Keratinocyte (primary cell): ENCODE measurements around the gene CHST10. TPM values are rescaled to one million over a fixed set of nuclear protein-coding genes. Genes with fewer than 3 reads are reported as not detected.

ENCODE experiments used
- DNase-seq: peaks from one replicate; pipeline ENCODE4 v3.0.0-alpha.2; 2011; ENCODE audit warnings: low read depth, missing footprints, low spot score
- FAIRE-seq: peaks from 2 replicates; lab custom pipeline; 2011; peaks lifted over from hg19 to GRCh38; lab: Jason Lieb, UNC
- H2AFZ ChIP-seq: 2 replicates; pipeline ENCODE4 v1.6.0; 2012; ENCODE audit warnings: low read length, control low read depth, inconsistent platforms; ENCODE audit not compliant: control insufficient read depth
- H3K27ac ChIP-seq: 2 replicates; pipeline ENCODE4 v1.5.1; 2011; ENCODE audit warnings: low read length; ENCODE audit not compliant: control insufficient read depth, insufficient read depth
- H3K27me3 ChIP-seq: 3 replicates; pipeline ENCODE4 v1.6.0; 2011; ENCODE audit warnings: low read length; ENCODE audit not compliant: control insufficient read depth, insufficient read depth; ENCODE audit errors: extremely low read depth
- H3K36me3 ChIP-seq, 2 experiments: 2 replicates in 1 of 2; 3 replicates in 1 of 2; pipeline ENCODE4 v1.5.1; 2011; ENCODE audit warnings: low read length in 2 of 2, mild to moderate bottlenecking in 1 of 2; ENCODE audit not compliant: control insufficient read depth in 2 of 2, insufficient read depth in 2 of 2; ENCODE audit errors: extremely low read depth in 1 of 2
- H3K4me1 ChIP-seq: 3 replicates; pipeline ENCODE4 v1.5.1; 2011; ENCODE audit warnings: low read length; ENCODE audit not compliant: control insufficient read depth, insufficient read depth; ENCODE audit errors: extremely low read depth
- H3K4me2 ChIP-seq: 3 replicates; pipeline ENCODE4 v1.6.0; 2011; ENCODE audit warnings: low read depth, low read length; ENCODE audit not compliant: control insufficient read depth, insufficient read depth; ENCODE audit errors: extremely low read depth
- H3K4me3 ChIP-seq, 3 experiments: fragments of 200-600 bp in 1 of 3; sonication (generic) in 1 of 3; 2 replicates in 2 of 3; 3 replicates in 1 of 3; pipeline ENCODE4 v1.5.1; 2011 to 2016; ENCODE audit warnings: low read length in 3 of 3, mild to moderate bottlenecking in 3 of 3, control low read depth in 2 of 3, inconsistent platforms in 1 of 3, low read depth in 1 of 3, mixed read lengths in 1 of 3, mixed run types in 1 of 3, moderate library complexity in 1 of 3; ENCODE audit not compliant: control insufficient read depth in 2 of 3, insufficient read depth in 2 of 3; ENCODE audit errors: extremely low read depth in 1 of 3
- H3K79me2 ChIP-seq: 2 replicates; pipeline ENCODE4 v1.6.0; 2012; ENCODE audit warnings: low read length; ENCODE audit not compliant: control insufficient read depth, insufficient read depth
- H3K9ac ChIP-seq: 3 replicates; pipeline ENCODE4 v1.6.0; 2011; ENCODE audit warnings: low read length; ENCODE audit not compliant: control insufficient read depth, insufficient read depth; ENCODE audit errors: extremely low read depth
- H3K9me1 ChIP-seq: 3 replicates; pipeline ENCODE4 v1.6.0; 2011; ENCODE audit warnings: low read length; ENCODE audit not compliant: control insufficient read depth, insufficient read depth; ENCODE audit errors: extremely low read depth
- H3K9me3 ChIP-seq: 2 replicates; pipeline ENCODE4 v1.5.1; 2012; ENCODE audit warnings: low read depth, low read length; ENCODE audit not compliant: control insufficient read depth
- H4K20me1 ChIP-seq: 3 replicates; pipeline ENCODE4 v1.6.0; 2011; ENCODE audit warnings: low read length; ENCODE audit not compliant: control insufficient read depth, insufficient read depth; ENCODE audit errors: extremely low read depth
- EZH2 ChIP-seq: IDR thresholded peaks from one replicate; pipeline ENCODE4 v1.6.1; 2012; ENCODE audit warnings: inconsistent platforms, mild to moderate bottlenecking, low read length, moderate library complexity
- dilution Hi-C: fragments of 300-500 bp; cut with MboI; formaldehyde crosslinking; loops from one replicate; pipeline ENCODE4 v1.7.0; 2020; ENCODE audit warnings: low sequenced_read_pairs; ENCODE audit not compliant: extremely low pct_ligation_motif_present
- polyA plus RNA-seq, 5 experiments: library from polyadenylated mRNA; depleted of rRNA in 3 of 5; stranded (reverse) in 3 of 5; stranded (forward) in 1 of 5; unstranded in 1 of 5; fragments of >200 nt; gene quantifications; 1 replicate in 1 of 5; 2 replicates in 3 of 5; 3 replicates in 1 of 5; pipeline versions ENCODE4 v1.2.1 to v1.2.3, GENCODE V29; 2011 to 2012; ENCODE audit warnings: missing spikeins in 2 of 5, low read depth in 1 of 5, low replicate concordance in 1 of 5
- TF ChIP-seq, protein P1 (sequence below), 3 experiments: IDR thresholded peaks in 1 of 3; conservative IDR thresholded peaks in 1 of 3; optimal IDR thresholded peaks in 1 of 3; 2 replicates in 2 of 3; 3 replicates in 1 of 3; pipeline versions ENCODE3 to v1.5.1; 2011; ENCODE audit warnings: low read length in 3 of 3, mild to moderate bottlenecking in 3 of 3, moderate library complexity in 2 of 3, control low read depth in 1 of 3, inconsistent platforms in 1 of 3; ENCODE audit not compliant: insufficient read depth in 2 of 3; ENCODE audit errors: extremely low read depth in 1 of 3

Gene CHST10
- polyA plus RNA-seq, 1 donor (not counting 4 experiments of a cell fraction or from before 2014, with no cell fraction given): 1.6 TPM

DNA sequence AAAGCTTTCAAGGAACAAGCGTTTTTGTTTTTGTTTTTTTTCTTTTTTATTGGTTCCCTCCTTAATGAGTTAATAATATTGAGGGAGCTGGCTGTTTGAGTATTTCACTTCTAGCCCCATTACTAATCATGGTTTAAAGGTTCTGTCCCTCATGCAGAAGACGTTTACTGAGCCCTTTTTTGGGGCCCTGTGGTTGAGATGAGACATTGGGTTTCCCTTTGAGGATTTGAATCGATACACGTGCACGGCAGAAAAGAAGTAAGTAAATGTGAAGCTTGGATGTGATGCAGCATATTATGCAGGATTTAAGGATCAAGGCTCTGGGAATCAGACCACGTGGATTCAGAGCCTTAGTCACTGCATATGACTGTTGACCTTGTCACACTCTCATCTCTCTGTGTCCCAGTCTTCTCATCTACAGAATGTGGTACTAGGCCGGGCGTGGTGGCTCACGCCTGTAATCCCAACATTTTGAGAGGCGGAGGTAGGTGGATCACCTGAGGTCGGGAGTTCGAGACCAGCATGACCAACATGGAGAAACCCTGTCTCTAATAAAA lies 1.0 kb upstream of the CHST10 start:
- Histone ChIP-seq H3K9ac (no peak overlapping the region), H3K27ac (no peak overlapping the region), H2AFZ (no peak overlapping the region), H3K9me1 (no peaks in the 10 kb centered on the region), H3K27me3 (peaks cover 9% of the 10 kb centered on the region), H3K4me1 (peaks cover 5% of the 10 kb centered on the region), H3K79me2 (no peaks in the 10 kb centered on the region), H4K20me1 (no peaks in the 10 kb centered on the region), H3K36me3 (no peaks in the 10 kb centered on the region), H3K9me3 (no peaks in the 10 kb centered on the region), H3K4me3 (no peak overlapping the region), H3K4me2 (no peak overlapping the region)
- FAIRE-seq (no peak), DNase-seq (no peak)
- dilution Hi-C loops: no loop called here
- TF ChIP-seq EZH2: no peak
- TF ChIP-seq, protein P1, sequence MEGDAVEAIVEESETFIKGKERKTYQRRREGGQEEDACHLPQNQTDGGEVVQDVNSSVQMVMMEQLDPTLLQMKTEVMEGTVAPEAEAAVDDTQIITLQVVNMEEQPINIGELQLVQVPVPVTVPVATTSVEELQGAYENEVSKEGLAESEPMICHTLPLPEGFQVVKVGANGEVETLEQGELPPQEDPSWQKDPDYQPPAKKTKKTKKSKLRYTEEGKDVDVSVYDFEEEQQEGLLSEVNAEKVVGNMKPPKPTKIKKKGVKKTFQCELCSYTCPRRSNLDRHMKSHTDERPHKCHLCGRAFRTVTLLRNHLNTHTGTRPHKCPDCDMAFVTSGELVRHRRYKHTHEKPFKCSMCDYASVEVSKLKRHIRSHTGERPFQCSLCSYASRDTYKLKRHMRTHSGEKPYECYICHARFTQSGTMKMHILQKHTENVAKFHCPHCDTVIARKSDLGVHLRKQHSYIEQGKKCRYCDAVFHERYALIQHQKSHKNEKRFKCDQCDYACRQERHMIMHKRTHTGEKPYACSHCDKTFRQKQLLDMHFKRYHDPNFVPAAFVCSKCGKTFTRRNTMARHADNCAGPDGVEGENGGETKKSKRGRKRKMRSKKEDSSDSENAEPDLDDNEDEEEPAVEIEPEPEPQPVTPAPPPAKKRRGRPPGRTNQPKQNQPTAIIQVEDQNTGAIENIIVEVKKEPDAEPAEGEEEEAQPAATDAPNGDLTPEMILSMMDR (optimal IDR thresholded peaks at IDR 0.05 in 1 of 3, IDR thresholded peaks at IDR 0.05 in 1 of 3, conservative IDR thresholded peaks at IDR 0.05 in 1 of 3; ENCODE audit: extremely low read depth in 1 of 3, insufficient read depth in 2 of 3, low read length in 3 of 3): no peak

DNA sequence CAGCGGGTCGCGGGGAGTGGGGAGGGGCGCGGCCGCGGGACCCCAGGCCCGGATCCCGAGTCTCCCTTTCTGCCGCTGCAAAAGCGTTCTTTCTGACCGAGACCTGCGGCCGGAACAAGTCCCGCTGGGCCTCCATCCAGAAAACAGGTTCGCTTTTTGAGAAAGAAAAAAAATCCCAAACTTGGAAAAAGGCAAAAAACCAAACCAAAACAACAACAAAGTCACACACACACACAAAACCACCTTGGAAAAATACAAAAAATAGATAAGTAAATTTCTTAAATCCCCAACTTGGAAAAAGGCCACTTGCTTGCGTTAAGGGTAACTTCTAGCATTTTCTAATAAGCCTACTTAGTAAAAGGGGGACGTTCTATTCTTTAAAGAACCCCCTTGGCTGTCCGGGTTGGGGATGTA lies 250 bp upstream of the CHST10 start:
- Histone ChIP-seq H4K20me1 (no peaks in the 10 kb centered on the region), H3K4me2 (peak overlapping the region; percentile 75), H3K27me3 (peaks cover 9% of the 10 kb centered on the region), H3K9me3 (no peaks in the 10 kb centered on the region), H2AFZ (no peak overlapping the region), H3K27ac (no peak overlapping the region), H3K36me3 (no peaks in the 10 kb centered on the region), H3K4me3 (peak overlapping the region; percentile 47 to 57 (median 51)), H3K9me1 (no peaks in the 10 kb centered on the region), H3K9ac (peak overlapping the region; percentile 42), H3K4me1 (peaks cover 5% of the 10 kb centered on the region), H3K79me2 (no peaks in the 10 kb centered on the region)
- DNase-seq: no peak
- dilution Hi-C loops: no loop called here
- no peak for TF ChIP-seq EZH2
- TF ChIP-seq, protein P1 (optimal IDR thresholded peaks at IDR 0.05 in 1 of 3, IDR thresholded peaks at IDR 0.05 in 1 of 3, conservative IDR thresholded peaks at IDR 0.05 in 1 of 3; ENCODE audit: extremely low read depth in 1 of 3, insufficient read depth in 2 of 3, low read length in 3 of 3): no peak
- FAIRE-seq: no peak
